Astrocyte of the spinal cord (primary cell): ENCODE data around the gene ANP32B.
A peak's percentile ranks its signal among the peaks of the same experiment; 100 is the strongest.

Source experiments
- DNase-seq: peaks from one replicate; pipeline ENCODE4 v3.0.0; 2011; ENCODE audit warnings: low read depth, low spot score
- H3K4me3 ChIP-seq: 2 replicates; pipeline ENCODE4 v1.5.1; 2011; ENCODE audit warnings: low read depth, mild to moderate bottlenecking, low read length, moderate library complexity
- CTCF ChIP-seq: IDR thresholded peaks from 2 replicates; pipeline ENCODE4 v1.5.1; 2012; ENCODE audit warnings: low read depth, mild to moderate bottlenecking, low read length, inconsistent platforms
- in situ Hi-C: cut with HindIII; loops from 2 replicates; pipeline ENCODE4 v1.10.0; 2017; ENCODE audit warnings: low sequenced_read_pairs

ANP32B gene

GRCh38 chr9:97978371-97979130 lies 4.6 kb upstream of the ANP32B start:
- no peak overlapping the region for H3K4me3 ChIP-seq
- TF ChIP-seq CTCF = no peak
- in situ Hi-C loops = no loop called here
- DNase-seq = no peak

DNA sequence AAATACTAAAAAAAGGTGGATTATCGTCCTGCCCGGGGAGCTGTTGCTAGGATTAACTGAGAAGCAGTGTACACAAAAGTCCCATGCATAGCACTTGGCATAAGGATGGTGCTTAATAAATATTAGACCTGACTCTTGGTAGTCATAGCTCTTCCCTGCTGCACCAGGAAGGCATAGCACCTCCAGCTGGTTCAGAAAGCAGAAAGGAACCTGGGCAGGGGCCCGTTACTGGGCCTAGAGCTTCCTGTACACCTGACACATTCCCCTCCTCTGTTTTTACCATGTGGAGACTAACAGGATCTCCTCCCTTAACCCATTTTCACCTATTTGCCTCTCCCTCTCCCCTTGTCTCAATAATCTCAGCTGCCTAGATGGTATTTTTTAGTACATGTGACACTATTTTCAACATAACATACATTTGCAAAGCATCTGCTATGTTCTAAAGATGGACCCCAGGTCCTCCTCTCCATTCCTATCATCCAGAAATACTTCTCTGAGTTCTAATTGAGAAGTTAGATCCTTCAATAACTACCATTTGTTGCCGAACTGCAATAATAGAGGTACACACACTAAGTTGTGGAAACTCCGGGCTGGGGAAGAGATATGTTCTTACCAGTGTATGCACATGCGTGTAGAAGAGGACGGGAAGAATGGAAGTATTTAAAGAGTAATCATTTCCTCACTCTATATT lies 3.2 kb upstream of the ANP32B start:
- TF ChIP-seq CTCF = no peak
- in situ Hi-C loops = no loop called here

GRCh38 chr9:97980479-97980803 lies 2.7 kb upstream of the ANP32B start:
- in situ Hi-C loops = no loop called here
- TF ChIP-seq CTCF = no peak
- no peak overlapping the region for H3K4me3 ChIP-seq
- DNase-seq = no peak

More for the DNA sequence above, 3.2 kb upstream of the ANP32B start:
- no peak for DNase-seq
- no peak overlapping the region for H3K4me3 ChIP-seq

GRCh38 chr9:97980918-97981845 lies 2.0 kb upstream of the ANP32B start:
- H3K4me3 ChIP-seq = no peak overlapping the region
- in situ Hi-C loops = no loop called here
- no peak for TF ChIP-seq CTCF
- DNase-seq = no peak

DNA sequence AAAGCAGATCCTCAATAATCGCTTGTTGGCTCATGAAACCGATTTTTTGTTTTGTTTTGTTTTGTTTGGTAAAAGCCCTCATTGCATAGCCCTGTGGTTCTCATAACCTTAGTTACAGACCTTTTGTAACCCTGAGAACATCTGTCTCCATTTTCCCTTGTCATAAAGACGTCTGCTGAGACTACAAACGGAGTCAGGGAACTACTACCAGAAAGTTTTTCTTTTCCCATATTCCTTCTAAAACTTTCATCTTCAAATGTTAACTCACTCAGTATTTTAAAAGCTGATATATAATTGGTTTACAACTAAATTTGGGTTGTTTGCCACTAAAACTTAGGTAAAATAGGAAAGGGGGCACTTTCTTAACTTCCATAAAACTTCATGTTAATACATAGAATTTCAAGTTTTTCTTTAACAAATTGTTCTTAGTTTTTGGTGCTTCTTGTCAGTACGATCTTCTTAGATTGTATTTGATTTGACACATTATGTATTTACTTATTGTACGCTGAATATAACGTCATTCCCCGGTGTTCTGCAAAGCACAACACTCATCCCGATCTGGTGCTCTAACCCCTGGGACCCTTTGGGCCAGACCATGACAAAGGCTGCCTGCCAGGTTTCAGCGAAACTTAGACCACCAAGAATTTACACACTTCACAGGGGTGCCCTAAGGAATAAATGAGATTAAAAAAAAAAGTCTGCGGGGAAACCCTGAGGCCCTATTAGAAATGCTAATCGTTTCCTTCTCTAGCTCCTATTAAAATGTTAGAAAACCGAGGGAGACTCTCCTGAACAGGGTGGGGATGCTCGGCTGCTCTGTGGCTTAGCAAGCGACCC lies 1.1 kb upstream of the ANP32B start:
- DNase-seq = no peak
- in situ Hi-C loops = no loop called here
- H3K4me3 ChIP-seq = peak overlapping the region; percentile 57
- TF ChIP-seq CTCF = no peak
